Calu3 (cell line): ENCODE results near the gene MRPS34. TPM values are rescaled to one million over a fixed set of nuclear protein-coding genes. Genes with fewer than 3 reads are reported as not detected.
"Not testable (repeated sequence)": the region's sequence is repeated elsewhere in the genome, so short reads cannot be mapped to it uniquely, and the experiment has no call there.

ENCODE experiments used
- BruUV-seq: library from RNA; stranded (reverse); fragments of 400-500 nt; replicated peaks from 2 replicates; lab custom pipeline; 2021; lab: Mats Ljungman, UMichigan
- CTCF ChIA-PET: fragments of 300-600 bp; sonication (Branson Sonifier 250); formaldehyde crosslinking; loops from one replicate; lab custom pipeline; 2022; ENCODE audit warnings: antibody characterized with exemption; lab: Charles Lee
- DNase-seq: peaks from one replicate; pipeline ENCODE4 v3.0.0; 2022
- H3K27ac Mint-ChIP-seq: one replicate; pipeline ENCODE4 v1.8.0; 2022; ENCODE audit warnings: mixed read lengths; ENCODE audit not compliant: unreplicated experiment
- H3K27me3 Mint-ChIP-seq: one replicate; pipeline ENCODE4 v1.8.0; 2022; ENCODE audit warnings: mixed read lengths; ENCODE audit not compliant: unreplicated experiment
- H3K36me3 Mint-ChIP-seq: one replicate; pipeline ENCODE4 v1.8.0; 2022; ENCODE audit warnings: mild to moderate bottlenecking, moderate library complexity, mixed read lengths; ENCODE audit not compliant: insufficient read depth, unreplicated experiment
- H3K4me1 Mint-ChIP-seq: one replicate; pipeline ENCODE4 v1.8.0; 2022; ENCODE audit warnings: mild to moderate bottlenecking, low read depth, mixed read lengths; ENCODE audit not compliant: unreplicated experiment
- H3K4me3 Mint-ChIP-seq: one replicate; pipeline ENCODE4 v1.8.0; 2022; ENCODE audit warnings: mild to moderate bottlenecking, low read depth, moderate library complexity, mixed read lengths; ENCODE audit not compliant: unreplicated experiment
- H3K9me3 Mint-ChIP-seq: one replicate; pipeline ENCODE4 v1.8.0; 2022; ENCODE audit warnings: low read depth, mixed read lengths; ENCODE audit not compliant: unreplicated experiment
- intact Hi-C: fragments of 100-400 bp; cut with micrococcal nuclease; formaldehyde crosslinking; loops from one replicate; pipeline ENCODE4 v1.10.0; 2022; ENCODE audit not compliant: unreplicated experiment
- total RNA-seq: library from RNA; stranded (reverse); gene quantifications from 2 replicates; pipeline ENCODE4 v1.2.3, GENCODE V29; 2022
- TF ChIP-seq, protein P1 (sequence below): fragments of 200-600 bp; IDR thresholded peaks from one replicate; pipeline ENCODE4 v1.8.0; 2022; ENCODE audit warnings: antibody characterized with exemption; ENCODE audit not compliant: unreplicated experiment

Gene MRPS34
- total RNA-seq, 1 experiment from 2014 or later: 135 TPM

DNA sequence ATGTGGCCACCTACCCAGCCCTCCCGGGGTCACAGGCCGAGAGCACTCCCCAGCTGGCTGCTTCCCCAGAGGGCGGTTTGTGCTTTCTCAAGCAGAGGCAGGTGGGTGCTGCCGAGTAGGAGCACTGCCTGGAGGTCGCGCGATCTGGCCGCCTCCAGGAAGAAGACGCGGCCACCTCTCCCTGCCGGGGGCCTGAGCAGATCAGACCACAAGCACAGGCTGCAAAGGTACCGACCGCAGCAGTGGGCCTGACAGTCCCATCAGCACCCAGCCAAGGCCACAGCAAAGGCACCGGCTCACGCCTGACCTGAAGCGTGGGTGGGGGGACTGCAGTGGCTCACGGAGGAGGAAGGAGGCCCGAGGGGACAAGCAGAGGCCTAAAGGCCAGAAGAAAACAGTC is 35.8 kb upstream of the MRPS34 start:
- Mint-ChIP-seq H3K9me3 (no peaks in the 10 kb centered on the region), H3K27ac (no peak overlapping the region), H3K27me3 (no peaks in the 10 kb centered on the region), H3K4me3 (no peak overlapping the region), H3K36me3 (peaks cover 32% of the 10 kb centered on the region), H3K4me1 (no peaks in the 10 kb centered on the region)
- BruUV-seq: no TSS peak
- CTCF ChIA-PET: no interaction called here
- DNase-seq: no peak
- intact Hi-C loops: no loop called here
- TF ChIP-seq, protein P1, sequence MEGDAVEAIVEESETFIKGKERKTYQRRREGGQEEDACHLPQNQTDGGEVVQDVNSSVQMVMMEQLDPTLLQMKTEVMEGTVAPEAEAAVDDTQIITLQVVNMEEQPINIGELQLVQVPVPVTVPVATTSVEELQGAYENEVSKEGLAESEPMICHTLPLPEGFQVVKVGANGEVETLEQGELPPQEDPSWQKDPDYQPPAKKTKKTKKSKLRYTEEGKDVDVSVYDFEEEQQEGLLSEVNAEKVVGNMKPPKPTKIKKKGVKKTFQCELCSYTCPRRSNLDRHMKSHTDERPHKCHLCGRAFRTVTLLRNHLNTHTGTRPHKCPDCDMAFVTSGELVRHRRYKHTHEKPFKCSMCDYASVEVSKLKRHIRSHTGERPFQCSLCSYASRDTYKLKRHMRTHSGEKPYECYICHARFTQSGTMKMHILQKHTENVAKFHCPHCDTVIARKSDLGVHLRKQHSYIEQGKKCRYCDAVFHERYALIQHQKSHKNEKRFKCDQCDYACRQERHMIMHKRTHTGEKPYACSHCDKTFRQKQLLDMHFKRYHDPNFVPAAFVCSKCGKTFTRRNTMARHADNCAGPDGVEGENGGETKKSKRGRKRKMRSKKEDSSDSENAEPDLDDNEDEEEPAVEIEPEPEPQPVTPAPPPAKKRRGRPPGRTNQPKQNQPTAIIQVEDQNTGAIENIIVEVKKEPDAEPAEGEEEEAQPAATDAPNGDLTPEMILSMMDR: no peak

DNA sequence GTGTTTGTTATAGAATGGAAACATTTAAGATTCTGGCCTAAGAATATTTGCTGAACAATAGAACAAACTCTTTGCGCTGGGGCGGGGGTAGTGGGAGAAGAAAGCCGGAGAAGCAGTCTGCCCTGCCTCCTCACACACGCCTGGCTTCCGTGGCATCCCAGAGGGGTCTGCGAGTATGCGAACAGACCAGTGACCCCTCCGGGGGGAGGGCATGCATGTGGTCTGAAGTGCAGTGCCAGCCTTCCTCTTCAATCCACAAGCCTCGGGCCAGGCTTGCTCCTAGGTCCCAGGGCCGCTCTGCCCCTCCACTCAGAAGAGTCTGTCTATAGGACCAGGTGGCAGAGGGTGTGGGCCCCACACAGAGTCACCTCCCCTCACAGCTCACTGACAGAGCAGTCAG is 34.7 kb upstream of the MRPS34 start:
- intact Hi-C loops: no loop called here
- TF ChIP-seq, protein P1: no peak
- CTCF ChIA-PET: no interaction called here
- Mint-ChIP-seq H3K27ac (no peak overlapping the region), H3K36me3 (peaks cover 25% of the 10 kb centered on the region), H3K27me3 (no peaks in the 10 kb centered on the region), H3K9me3 (no peaks in the 10 kb centered on the region), H3K4me1 (no peaks in the 10 kb centered on the region), H3K4me3 (no peak overlapping the region)
- BruUV-seq: no TSS peak
- no peak for DNase-seq

DNA sequence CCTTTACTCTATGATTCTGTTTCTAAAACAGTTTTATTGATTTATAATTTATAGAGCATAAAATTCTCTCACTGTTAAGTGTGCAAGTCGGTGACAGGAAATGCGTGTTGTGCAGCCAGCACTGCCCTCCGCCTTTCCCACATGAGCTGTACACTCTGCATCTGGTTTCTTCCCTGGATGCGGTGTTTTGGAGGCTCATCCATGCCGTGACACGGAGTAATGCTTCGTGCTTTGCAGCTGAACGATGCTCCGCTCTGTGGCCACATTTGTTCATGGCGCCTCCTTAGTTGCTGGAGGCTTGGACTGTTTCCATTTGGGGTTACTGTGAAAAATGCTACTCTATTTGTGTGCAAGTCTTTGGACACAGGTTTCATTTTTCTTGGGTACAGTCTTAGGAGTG is 27.8 kb upstream of the MRPS34 start:
- intact Hi-C loops: no loop called here
- Mint-ChIP-seq H3K4me3 (no peak overlapping the region), H3K4me1 (no peaks in the 10 kb centered on the region), H3K9me3 (peaks cover 7% of the 10 kb centered on the region), H3K27me3 (no peaks in the 10 kb centered on the region), H3K36me3 (peaks cover 11% of the 10 kb centered on the region), H3K27ac (no peak overlapping the region)
- no peak for DNase-seq
- no TSS peak for BruUV-seq
- TF ChIP-seq, protein P1: no peak
- CTCF ChIA-PET: no interaction called here

DNA sequence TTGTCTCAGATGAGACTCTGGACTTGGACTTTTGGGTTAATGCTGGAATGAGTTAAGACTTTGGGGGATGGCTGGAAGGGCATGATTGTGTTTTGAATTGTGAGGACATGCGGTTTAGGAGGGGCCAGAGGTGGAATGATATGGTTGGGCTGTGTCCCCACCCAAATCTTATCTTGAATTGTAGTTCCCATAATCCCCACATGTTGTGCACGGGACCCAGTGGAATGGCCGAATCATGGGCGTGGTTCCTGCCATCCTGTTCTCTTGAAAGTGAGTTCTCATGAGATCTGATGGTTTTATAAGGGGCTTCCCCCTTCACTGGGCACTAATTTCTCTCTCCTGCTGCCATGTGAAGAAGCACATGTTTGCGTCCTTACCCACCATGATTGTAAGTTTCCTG is 26.3 kb upstream of the MRPS34 start:
- CTCF ChIA-PET, DNase-seq, H3K27ac Mint-ChIP-seq, H3K9me3 Mint-ChIP-seq, H3K27me3 Mint-ChIP-seq, intact Hi-C loops, BruUV-seq, H3K4me3 Mint-ChIP-seq, H3K4me1 Mint-ChIP-seq: not testable (repeated sequence)
- peaks cover 10% of the 10 kb centered on the region for H3K36me3 Mint-ChIP-seq

DNA sequence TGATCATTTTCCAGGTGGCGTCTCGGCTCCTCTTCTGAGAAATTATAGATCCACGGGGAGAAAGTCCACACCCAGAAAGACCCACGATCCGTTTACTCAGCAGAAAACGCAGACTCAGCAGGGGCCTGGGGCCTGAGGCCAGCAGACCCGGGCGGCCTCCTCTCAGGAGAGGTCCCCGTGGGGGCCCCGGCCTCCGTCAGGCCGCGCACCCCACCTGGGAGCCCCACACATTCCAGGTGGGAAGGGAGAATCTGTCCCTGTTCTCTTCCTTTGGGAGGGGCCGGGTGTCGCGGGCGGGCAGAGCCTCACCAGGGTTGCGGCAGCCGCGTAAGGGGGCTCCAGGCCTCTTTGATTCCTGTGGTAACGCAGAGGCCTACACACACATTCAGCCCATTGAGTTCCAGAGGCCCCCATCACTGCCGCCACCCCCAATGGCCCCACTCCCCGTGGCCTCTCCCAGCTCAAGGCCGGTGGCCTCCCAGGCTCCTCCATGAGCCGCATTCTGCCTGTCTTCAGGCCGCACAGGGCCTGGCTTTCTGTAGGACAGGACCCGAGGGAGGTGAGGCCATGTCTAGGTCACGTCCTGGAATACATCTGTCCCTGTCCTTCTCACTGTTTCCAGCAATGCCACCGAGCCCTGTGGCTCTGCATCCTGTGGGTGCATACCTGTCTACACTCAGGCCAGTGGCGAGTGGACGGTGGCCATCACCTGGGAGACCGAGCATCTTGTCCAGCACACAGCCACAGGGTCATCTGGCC is 22.2 kb upstream of the MRPS34 start:
- no TSS peak for BruUV-seq
- Mint-ChIP-seq H3K4me3 (no peak overlapping the region), H3K27ac (no peak overlapping the region), H3K27me3 (no peaks in the 10 kb centered on the region), H3K9me3 (peaks cover 3% of the 10 kb centered on the region), H3K36me3 (peaks cover 21% of the 10 kb centered on the region), H3K4me1 (no peaks in the 10 kb centered on the region)
- TF ChIP-seq, protein P1: no peak
- intact Hi-C loops: no loop called here
- CTCF ChIA-PET: interaction anchor here (0.6 kb wide), 1 partner anchor 10 kb away, joined by 3 read pairs; no protein-coding TSS in a partner anchor
- DNase-seq: no peak
